Cardiac septum (tissue), 1 donor: ENCODE data around the gene ZNF598. TPM values are rescaled to one million over a fixed set of nuclear protein-coding genes. Genes with fewer than 3 reads are reported as not detected.
A peak's percentile ranks its signal among the peaks of the same experiment; 100 is the strongest.

Experiments used
- DNase-seq: peaks from one replicate; pipeline ENCODE4 v3.0.0-alpha.2; 2020; ENCODE audit warnings: low spot score
- intact Hi-C: fragments of 100-400 bp; cut with DNase I; formaldehyde crosslinking; loops from one replicate; pipeline ENCODE4 v1.14.0; 2022
- total RNA-seq: library from RNA; stranded (reverse); fragmentation: NEBNext Ultra II Directional; extraction: Animal tissue kit (Norgen Biotek cat#: 25700); gene quantifications from one replicate; pipeline ENCODE4 v1.2.1, GENCODE V29; 2021
- donor health status: DM: no; HTN: no; CAD: no.

ZNF598 gene
- total RNA-seq, 1 donor from 2014 or later: 21.9 TPM

DNA sequence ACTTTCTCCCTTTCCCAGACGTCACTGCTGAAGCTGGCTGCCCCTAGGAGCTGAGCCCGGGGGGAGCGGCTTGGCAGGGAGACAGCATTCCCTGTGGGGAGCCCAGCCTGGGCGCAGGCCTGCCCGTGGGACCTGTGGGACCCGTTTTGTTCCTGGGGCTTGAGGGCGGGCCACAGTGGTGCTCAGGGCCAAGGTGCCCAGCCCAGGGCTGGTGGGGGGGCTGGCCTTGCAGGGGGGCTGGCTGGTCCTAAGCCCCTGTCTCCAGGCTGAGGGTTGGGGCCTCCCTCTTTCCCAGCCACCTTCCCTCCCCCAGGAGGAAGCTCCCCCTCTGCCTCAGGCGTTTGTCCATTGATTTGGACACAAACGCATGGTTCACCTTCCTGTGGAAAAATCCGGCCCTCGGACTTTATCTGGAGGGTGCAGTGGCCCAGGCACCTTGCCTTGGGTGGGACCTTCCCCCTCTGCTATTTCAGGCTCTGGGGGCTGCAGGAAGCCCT lies 21.5 kb upstream of the ZNF598 start:
- intact Hi-C loops: loop anchor here (10.0 kb wide), 1 partner anchor 486 kb away; no protein-coding TSS in a partner anchor
- DNase-seq: no peak

DNA sequence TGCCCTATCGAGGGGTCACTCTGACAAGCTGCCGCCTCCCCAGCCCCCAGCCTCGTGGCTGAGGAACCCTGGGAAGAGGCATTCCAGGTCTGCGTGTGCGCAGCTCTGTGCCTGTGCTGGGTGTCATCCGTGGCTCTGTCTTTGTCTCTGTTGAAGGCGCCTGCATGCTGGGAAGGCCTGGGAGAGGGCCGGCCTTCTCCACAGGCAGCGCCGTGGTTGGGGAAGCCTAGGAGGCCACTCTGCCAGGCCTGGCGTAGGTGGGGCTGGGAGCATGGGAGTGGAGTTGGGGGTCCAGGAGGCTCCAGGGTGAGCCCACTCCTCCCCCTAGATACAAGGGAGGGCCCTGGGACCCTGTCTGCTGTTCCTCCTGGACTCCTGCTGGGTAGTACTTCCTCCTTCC lies 20.4 kb upstream of the ZNF598 start:
- no peak for DNase-seq
- intact Hi-C loops: loop anchor here (10.0 kb wide), 1 partner anchor 485 kb away; no protein-coding TSS in a partner anchor

DNA sequence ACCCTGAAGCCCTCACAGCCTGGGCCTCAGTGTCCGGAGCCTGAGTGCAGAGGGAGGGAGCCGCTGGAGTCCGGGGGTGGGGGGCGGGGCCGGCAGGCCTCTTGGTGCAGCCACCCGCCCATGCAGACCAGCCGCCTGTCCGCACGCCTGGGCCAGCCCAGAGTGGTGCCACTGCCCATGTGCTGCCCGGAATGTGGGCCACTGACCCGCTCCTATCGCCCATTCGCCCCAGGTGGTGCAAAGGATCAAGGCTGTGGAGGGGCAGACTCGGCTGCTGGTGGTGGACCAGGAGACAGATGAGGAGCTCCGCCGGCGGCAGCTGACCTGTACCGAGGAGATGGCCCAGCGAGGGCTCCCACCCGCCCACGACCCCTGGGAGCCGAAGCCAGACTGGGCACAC lies 19.7 kb upstream of the ZNF598 start:
- intact Hi-C loops: loop anchor here (2.0 to 10.0 kb wide), 2 partner anchors 15 to 475 kb away; no protein-coding TSS in a partner anchor
- DNase-seq: no peak

DNA sequence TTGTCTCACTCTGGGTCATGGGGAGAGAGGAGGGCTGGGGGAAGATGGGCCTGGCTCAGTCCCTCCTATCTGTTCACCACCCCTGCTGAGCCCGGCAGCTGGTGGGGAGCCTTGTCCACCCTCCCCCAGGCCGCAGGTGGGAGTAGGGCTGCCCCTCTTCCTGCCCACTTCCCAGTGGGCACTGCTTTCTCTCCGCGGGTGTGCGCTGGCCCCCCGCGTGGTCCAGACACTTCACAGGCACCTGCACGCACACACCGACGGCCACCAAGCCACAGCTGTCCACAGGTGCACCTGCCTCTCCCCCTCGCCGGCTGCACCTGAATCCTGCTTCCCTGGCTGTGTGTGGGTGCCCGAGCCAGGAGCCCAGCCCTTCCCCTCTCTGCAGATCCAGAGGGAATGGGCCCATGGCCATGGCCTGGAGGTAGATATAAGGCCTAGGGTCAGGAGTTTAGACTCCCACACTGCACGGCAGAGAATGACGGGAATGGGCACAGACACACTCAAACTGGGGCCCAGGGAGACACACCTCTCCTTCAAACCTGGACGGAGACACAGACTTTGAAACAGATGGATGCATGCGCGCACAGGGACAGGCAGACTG lies 19.1 kb upstream of the ZNF598 start:
- intact Hi-C loops: loop anchor here (2.0 to 10.0 kb wide), 2 partner anchors 16 to 476 kb away; no protein-coding TSS in a partner anchor
- no peak for DNase-seq

DNA sequence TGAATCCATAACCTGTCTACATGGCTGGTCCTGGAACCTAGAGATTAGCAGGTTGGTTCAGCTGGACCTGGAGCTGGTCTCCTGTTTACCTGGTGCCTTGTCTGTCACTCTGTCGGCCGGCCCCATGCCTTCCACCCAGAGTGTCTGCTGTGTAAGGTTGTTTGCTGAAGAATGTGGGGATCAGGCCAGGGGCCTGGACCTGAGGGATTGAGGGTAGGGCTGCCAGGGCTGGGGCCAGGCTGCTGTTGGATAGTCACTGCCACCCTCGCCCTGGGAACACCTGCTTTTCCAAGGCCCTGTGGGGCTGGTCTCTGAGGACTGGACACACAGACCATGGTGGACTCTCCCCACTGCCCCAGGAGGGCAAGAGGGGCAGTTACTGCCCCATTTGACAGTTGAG lies 18.5 kb upstream of the ZNF598 start:
- intact Hi-C loops: loop anchor here (2.0 to 10.0 kb wide), 2 partner anchors 17 to 477 kb away; no protein-coding TSS in a partner anchor

DNA sequence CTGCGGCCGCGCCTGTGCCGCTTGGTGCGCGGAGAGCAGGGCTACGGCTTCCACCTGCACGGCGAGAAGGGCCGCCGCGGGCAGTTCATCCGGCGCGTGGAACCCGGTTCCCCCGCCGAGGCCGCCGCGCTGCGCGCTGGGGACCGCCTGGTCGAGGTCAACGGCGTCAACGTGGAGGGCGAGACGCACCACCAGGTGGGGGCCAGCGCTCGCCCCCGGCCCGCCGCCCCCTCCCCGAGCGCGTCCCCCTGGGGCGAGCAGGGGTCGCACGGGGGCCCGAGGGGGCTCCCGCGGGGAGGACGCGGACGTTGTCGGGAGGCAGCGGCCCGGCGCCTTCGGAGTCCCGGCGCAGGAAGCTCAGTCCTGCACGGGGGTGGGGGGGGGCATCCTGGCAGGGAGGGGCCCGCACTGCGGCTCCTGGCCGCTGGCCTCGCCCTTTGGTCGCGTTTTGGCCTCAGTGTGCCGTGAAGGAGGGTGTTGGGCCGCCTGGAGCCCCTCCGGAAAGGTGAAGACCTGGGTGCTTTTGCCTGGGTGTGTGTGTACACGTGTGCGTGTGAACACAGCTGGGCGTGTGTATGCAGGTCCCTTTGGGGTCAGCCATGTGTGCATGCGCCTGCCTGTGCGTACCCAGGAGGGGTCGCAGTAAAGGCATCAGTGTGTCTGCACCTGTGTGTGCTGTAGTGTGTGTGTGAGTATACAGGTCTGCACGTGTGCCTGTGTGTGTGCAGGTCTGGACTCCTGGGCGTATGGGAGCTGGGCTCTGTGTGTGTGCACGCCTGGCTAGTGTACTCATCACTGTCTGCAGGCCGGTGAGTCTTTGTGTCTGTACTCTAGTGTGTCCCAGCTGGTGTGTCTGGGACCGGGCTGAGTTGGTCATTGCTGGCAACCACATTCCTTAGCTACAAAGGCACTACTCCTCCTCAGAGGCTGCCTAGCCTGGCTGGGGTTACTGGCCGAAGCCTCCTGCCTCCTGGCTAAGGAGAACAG lies 17.7 kb upstream of the ZNF598 start:
- DNase-seq: no peak
- intact Hi-C loops: loop anchor here (2.0 to 10.0 kb wide), 2 partner anchors 17 to 477 kb away; no protein-coding TSS in a partner anchor

More for the DNA sequence above, 18.5 kb upstream of the ZNF598 start:
- DNase-seq: no peak

DNA sequence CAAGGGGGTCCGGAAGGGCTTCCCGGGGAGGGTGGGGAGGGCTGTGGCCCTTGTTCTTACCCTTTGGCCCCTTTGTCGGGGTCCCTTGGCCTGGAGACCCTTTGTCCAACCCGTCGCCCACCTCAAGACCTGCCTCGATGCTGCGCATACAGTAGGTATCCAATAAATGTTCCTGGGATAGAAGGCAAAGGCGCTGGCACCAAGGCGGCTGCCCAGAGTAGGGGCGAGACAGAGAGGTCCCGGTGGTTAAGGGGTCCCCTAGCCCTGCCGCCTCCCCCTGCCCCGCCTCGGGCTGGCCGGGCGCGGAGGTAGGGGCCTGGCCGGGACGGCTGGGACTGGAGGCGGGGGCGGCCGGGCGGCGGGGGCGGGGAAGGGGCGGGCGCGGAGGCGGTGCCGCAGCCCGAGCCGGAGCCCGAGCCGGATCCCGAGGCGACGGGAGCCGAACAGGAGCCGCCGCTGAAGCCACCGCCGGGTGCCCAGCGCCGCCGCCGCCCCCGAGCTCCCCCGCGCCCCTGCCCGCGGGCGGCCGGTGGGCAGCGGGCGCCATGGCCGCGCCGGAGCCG lies 16.9 kb upstream of the ZNF598 start, which contains the start of gene NHERF2:
NHERF2 (plus strand) TSS at position 442 of the 563 bp plus-strand sequence; CDS start at position 546, 104 bp downstream.
- no peak for DNase-seq
- intact Hi-C loops: loop anchor here (10.0 kb wide), 1 partner anchor 478 kb away; no protein-coding TSS in a partner anchor

DNA sequence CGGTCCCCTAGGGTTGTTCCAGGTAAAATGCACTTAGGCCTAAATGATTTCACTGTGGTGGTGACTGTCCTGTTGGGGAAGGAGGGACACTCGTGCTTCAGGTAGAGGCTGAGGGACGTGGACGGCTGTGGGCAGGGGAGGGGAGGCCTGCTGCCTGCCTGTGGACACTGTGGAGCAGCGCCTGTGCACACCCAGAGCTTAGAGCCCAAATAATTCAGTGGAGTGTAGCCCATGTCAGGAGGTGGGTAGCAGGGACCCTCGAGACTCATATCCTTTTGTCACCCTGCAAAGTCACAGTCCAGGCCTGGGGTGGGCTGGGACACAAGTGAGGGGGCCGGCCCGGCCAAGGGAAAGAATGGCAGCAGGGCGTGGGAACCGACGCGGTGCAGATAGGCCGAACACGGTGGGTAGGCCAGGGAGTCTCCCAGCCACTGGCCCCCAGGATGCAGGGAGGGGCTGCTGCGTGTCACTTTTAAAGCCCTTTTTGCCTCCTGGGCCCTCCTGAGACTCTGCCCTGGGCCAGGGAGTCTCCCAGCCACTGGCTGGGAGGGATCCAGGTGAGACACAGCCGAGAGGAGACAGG lies 16.3 kb upstream of the ZNF598 start:
- intact Hi-C loops: loop anchor here (10.0 kb wide), 1 partner anchor 479 kb away; no protein-coding TSS in a partner anchor
- no peak for DNase-seq

DNA sequence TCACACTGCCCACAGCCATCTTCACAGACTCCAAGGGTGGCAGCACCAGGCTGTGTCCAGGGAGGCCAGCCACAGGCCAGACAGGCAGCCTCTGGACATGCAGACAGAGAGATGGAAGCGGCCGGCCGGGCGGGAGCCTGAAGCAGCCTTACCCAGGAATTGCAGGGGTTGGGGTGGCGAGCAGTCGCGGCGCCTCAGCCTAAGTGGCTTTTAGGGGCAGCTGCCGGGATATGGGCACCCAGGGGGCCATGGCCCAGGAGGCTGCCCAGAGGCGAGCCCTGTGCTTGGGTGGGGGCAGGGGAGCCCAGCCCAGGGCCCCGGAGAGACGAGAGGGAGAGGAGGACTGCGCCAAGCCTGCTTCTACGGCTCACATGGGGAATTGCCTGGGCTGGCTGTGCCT lies 15.6 kb upstream of the ZNF598 start:
- intact Hi-C loops: loop anchor here (10.0 kb wide), 1 partner anchor 480 kb away; no protein-coding TSS in a partner anchor
- no peak for DNase-seq

DNA sequence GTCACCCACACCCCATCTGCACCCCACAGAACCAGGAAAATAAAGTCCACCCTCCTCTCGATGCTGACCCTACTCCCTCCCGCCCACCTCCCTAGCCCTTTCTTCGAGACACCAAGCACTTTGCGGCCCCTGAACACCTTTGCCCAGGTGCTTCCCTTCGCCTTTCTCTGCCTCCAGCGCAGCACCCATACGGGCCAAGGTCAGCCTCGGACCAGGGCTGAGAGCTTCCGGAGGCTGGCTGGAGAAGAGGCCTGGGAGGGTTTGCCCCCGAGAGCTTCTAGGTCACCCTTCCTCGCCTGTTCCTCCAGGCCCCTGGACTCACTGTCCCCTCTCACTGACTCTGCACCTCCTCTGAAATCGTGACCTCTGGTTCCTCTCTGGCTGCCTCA lies 14.4 kb upstream of the ZNF598 start:
- DNase-seq: no peak
- intact Hi-C loops: loop anchor here (5.0 to 10.0 kb wide), 2 partner anchors 58 to 481 kb away; no protein-coding TSS in a partner anchor

DNA sequence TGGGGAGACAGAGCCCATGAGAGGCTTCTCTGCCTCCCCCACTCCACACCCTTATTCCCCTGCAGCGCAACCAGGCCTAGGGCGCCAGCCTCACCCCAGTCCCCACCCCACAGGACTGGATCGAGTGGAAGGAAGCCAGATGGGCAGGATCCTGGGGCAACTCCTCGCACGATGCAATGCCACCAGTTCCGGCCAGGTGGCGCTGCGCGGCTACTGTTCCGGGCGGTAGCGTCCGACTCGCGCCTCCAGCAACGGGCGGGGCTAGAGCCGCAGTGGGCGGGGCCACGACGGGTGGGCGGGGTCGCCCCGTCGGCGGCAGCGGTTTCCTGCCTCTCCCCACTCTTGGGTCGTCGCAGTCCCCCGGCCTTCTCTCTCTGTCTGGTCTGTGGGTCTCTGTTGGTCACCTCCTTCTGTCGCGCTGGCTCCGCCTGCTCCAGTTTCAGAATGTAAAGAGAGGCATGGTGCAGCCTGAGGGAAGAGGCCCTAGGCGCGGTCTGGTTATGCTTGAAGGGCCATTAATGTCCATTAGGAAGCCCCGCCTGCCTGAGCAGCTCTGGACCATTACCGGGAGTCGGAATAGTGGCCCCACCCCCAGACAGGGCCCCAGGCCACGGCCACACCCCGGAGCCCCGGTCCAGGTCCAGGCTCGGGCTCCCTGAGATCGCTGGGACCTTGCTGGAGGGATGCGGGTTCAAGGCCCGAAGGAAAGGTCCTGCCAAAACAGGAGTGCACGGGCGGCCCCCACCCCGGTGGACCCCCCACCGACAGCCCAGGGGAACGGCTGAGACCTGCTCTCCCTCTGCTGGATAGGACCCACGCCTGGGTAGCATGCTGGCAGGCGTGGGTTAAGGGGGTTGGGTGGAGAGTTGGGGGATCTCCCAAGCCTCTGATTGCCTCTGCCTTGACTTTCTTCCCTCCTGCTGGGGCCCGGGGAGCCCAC lies 13.7 kb upstream of the ZNF598 start:
- DNase-seq: peak; percentile 98
- intact Hi-C loops: loop anchor here (1.0 to 10.0 kb wide), 3 partner anchors 59 to 481 kb away; no protein-coding TSS in a partner anchor

DNA sequence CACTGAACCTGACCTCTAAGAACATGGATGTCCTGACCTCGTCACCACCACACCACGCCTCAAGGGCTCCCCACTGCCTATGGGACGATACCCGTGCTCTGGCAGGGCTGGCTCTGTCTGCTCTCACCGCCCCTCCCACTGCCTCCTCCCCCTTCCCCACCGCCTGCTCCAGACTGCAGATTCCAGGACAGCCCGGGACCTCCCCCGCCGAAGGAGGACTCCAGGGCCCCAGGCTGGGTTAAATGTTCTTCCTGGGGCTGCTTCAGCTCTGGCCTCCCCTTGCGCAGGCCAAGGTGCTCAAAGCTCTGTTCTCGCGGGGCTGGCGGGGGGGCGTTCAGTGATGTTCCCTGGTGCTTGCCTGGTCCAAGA lies 13.1 kb upstream of the ZNF598 start:
- intact Hi-C loops: loop anchor here (1.0 to 10.0 kb wide), 3 partner anchors 60 to 482 kb away; no protein-coding TSS in a partner anchor
- no peak for DNase-seq

DNA sequence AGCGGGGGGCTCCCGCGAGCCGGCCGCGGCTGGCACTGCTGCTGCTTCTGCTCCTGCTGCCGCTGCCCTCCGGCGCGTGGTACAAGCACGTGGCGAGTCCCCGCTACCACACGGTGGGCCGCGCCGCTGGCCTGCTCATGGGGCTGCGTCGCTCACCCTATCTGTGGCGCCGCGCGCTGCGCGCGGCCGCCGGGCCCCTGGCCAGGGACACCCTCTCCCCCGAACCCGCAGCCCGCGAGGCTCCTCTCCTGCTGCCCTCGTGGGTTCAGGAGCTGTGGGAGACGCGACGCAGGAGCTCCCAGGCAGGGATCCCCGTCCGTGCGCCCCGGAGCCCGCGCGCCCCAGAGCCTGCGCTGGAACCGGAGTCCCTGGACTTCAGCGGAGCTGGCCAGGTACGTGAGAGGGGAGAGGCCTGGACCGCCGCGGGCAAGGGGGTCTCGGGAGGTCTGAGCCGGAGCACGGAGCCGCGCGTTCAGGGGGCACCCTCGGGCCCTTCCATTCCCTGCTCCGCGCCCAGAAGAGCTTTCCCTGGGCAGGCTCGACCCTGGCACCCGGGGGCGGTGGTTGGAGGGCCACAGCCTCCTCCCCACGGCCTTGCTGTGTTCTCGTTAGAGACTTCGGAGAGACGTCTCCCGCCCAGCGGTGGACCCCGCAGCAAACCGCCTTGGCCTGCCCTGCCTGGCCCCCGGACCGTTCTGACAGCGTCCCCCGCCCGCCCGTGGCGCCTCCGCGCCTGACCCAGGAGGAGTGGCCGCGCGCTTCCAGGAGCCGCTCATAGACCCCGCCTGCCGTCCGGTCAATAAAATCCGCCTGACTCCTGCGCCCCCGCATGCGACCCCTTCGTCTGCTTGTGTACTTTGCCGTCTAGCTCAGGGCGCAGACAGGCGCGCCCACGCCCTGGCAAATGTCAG lies 10.6 kb upstream of the ZNF598 start:
- intact Hi-C loops: loop anchor here (5.0 to 10.0 kb wide), 2 partner anchors 62 to 485 kb away; no protein-coding TSS in a partner anchor
- DNase-seq: no peak

DNA sequence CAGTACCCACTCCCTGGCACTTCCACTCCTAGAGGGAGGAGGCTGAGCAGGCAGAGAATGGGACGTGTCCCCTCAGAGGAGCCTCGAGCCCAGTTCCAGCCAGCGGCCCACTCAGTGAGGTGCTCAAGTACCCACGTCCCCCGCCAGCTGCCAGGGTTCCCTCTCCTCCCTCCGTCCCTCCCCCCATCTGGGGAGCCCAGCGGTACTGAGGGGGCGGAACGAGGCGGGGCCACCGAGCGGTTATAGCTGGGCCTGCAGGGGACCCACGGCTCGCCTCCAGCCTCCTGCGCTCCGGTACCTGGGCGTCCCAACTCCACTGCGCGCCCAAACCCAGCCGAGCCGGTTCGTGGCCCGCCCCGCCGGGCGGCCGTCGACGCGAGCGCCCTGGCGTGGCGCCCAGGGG lies 9.9 kb upstream of the ZNF598 start, which contains the start of gene NPW:
NPW (plus strand) TSS at position 268 of the 403 bp plus-strand sequence.
- no peak for DNase-seq
- intact Hi-C loops: no loop called here

DNA sequence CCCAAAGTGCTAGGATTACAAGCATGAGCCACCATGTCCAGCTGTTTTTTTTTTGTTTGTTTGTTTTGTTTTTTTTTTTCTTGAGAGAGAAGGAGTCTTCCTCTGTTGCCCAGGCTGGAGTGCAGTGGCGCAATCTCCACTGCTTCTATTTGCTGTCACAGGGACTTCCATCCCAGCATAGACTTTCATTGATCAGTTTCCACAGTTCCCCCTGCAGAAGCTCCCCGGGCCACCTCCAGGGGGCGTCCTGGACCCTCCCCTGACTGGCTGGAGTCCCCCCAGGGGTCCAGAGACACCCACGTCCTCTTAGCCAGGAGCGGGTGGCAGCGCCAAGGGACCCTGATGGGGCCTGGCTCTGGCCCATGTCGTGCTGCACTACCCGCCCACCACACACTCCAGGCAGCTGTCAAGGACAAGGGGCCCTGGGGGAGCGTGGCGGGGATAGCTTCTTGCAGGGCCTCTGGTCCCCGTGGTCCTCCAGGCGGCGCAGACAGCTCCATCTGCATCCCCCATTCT lies 6.8 kb upstream of the ZNF598 start:
- DNase-seq: no peak
- intact Hi-C loops: no loop called here

DNA sequence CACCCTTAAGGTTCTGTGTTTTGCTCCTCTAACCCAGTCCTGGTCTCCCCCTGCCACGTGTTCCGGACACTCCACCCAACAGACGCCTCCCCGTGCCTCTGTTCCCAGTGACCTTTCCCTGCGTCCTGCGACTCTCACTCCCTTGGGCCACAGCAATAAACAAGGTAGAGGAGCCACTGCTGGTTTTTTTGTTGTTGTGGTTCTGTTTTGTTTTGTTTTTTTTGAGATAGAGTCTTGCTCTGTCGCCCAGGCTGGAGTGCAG lies 6.3 kb upstream of the ZNF598 start:
- DNase-seq: no peak
- intact Hi-C loops: no loop called here
